Upper lobe of right lung (tissue), 1 donor: Measurements from ENCODE around the gene AK5. TPM values are rescaled to one million over a fixed set of nuclear protein-coding genes. Genes with fewer than 3 reads are reported as not detected.
A peak's percentile ranks its signal among the peaks of the same experiment; 100 is the strongest.
"Not testable (repeated sequence)": the region's sequence is repeated elsewhere in the genome, so short reads cannot be mapped to it uniquely, and the experiment has no call there.

ENCODE experiments used
- ATAC-seq: fragments of 200-7000 bp; cut with Tn5 transposase; one replicate; pipeline ENCODE4 v1.9.1; 2020; ENCODE audit warnings: mild to moderate bottlenecking, moderate library complexity
- DNase-seq: peaks from one replicate; pipeline ENCODE4 v3.0.0-alpha.2; 2020
- H3K27ac ChIP-seq: fragments of 200-600 bp; one replicate; pipeline ENCODE4 v1.8.0; 2022
- H3K27me3 ChIP-seq: fragments of 200-600 bp; one replicate; pipeline ENCODE4 v1.8.0; 2022; ENCODE audit warnings: mild to moderate bottlenecking
- H3K36me3 ChIP-seq: fragments of 200-600 bp; one replicate; pipeline ENCODE4 v1.8.0; 2022
- H3K4me1 ChIP-seq: fragments of 200-600 bp; one replicate; pipeline ENCODE4 v1.8.0; 2022
- H3K4me3 ChIP-seq: fragments of 200-600 bp; one replicate; pipeline ENCODE4 v1.8.0; 2022; ENCODE audit warnings: mild to moderate bottlenecking
- H3K9me3 ChIP-seq: fragments of 200-600 bp; one replicate; pipeline ENCODE4 v1.8.0; 2022
- CTCF ChIP-seq: fragments of 200-600 bp; IDR thresholded peaks from one replicate; pipeline ENCODE4 v1.8.0; 2022; ENCODE audit warnings: antibody characterized with exemption
- intact Hi-C: fragments of 100-400 bp; cut with DNase I; formaldehyde crosslinking; loops from one replicate; pipeline ENCODE4 v1.11.0; 2022
- total RNA-seq: library from RNA; stranded (reverse); fragmentation: NEBNext Ultra II Directional; extraction: Animal tissue kit (Norgen Biotek cat#: 25700); gene quantifications from one replicate; pipeline ENCODE4 v1.2.1, GENCODE V29; 2021
- donor health status: DM: no; HTN: yes; CAD: no; lungs with severe emphysema.

AK5 gene
- total RNA-seq, 1 donor from 2014 or later = not detected

DNA sequence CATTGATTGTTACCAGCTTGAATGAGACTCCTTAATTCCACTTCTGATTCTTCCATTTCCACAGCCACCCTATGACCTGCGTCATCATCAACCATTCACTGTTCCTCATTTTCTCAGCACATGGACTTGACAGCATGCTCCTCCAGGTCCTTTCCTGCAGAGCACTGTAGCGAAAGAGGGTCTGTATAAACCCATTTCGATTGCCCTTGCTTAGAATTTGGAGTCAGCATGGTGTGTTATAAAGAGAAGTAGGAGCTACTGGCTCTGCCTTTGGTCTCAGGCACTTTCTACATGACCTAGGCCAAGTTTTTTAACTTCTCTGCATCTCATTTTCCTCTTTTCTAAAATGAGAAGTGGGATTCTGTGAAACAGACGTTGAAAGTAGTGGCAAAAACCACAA is 133.8 kb downstream of the AK5 start:
- DNase-seq (no peak), ATAC-seq (peak; percentile 53)
- H3K36me3 ChIP-seq = no peaks in the 10 kb centered on the region
- H3K9me3 ChIP-seq = no peaks in the 10 kb centered on the region
- H3K4me1 ChIP-seq = no peaks in the 10 kb centered on the region
- no peak overlapping the region for H3K4me3 ChIP-seq
- no peak overlapping the region for H3K27ac ChIP-seq
- H3K27me3 ChIP-seq = no peaks in the 10 kb centered on the region
- intact Hi-C loops = no loop called here
- TF ChIP-seq CTCF = no peak

DNA sequence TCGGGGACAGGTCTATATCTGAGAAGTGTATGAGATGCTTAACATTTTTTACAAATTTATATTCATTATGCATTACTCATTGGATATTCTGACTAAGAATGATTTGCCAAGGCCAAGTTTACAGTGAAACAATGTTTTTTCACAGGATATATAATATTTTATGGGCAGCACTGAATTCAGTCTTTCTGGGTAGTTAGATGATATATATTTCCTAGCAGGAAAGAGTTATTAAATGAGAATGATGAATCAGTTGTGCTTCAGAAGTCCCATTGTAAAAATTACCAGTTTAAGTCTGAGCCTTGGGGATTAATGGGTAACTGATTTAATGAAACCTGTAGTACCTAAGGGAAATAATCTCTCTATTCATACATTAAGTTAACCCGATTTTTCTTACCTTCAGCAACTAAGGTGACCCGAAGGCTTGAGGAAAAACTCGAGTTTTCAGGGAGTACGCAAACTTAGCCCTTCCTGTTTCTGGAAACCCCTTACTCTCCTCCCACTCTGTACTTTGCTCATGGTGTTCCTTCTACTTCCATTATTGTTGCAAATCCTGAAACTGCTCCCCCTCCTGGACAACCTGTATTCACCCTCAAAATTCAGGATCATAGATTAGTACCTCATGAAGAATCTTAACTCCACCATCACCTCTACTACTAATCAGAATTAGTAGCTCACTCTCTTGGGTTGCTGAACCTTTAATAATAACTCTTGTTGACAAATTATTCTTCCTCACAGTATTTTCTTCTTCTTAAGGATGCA is 135.1 kb downstream of the AK5 start:
- no peak overlapping the region for H3K27ac ChIP-seq
- H3K27me3 ChIP-seq = no peaks in the 10 kb centered on the region
- DNase-seq (no peak), ATAC-seq (no peak)
- H3K4me3 ChIP-seq = no peak overlapping the region
- no peaks in the 10 kb centered on the region for H3K36me3 ChIP-seq
- no peaks in the 10 kb centered on the region for H3K4me1 ChIP-seq
- no peaks in the 10 kb centered on the region for H3K9me3 ChIP-seq
- peak; percentile 33 for TF ChIP-seq CTCF
- intact Hi-C loops = no loop called here

GRCh38 chr1:77418055-77418454 is 136.2 kb downstream of the AK5 start:
- H3K27ac ChIP-seq, H3K36me3 ChIP-seq, ATAC-seq, H3K9me3 ChIP-seq, DNase-seq, H3K4me1 ChIP-seq, H3K4me3 ChIP-seq, intact Hi-C loops, H3K27me3 ChIP-seq: not testable (repeated sequence)

DNA sequence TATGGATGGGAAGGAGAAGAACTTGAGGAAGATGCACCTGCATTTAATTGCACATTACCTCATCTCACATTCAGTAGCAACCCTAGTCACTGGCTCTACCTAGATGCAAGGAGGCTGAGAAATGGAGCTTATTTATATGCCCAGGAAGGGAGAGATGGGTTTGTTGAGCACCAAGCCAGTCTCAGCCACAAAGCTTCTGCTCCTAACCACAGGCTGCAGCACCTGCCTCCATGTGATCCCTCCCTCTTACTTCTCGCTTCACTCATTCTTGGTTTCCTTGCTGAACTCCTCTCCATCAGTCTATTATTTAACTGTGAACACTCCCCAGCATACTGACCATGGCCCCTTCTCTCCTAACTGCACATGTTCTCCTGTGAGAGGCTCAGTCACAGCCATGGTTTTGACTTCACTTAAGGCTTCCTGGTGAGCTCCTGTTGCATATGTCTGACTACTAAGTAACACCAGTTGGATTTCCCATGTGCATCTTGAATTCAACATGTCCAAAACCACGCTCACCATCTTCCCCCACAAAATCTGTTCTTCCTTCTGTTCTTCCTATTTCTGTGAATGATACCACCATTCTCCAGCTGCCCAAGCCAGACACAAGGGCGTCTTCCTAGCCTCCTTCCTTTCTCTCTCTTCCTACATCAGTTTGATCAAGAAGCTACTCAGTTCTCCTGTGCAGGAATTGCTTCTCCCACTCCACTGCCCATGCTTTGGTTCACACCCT is 139.8 kb downstream of the AK5 start:
- no peaks in the 10 kb centered on the region for H3K36me3 ChIP-seq
- ATAC-seq (no peak), DNase-seq (no peak)
- no peak overlapping the region for H3K4me3 ChIP-seq
- no peaks in the 10 kb centered on the region for H3K27me3 ChIP-seq
- H3K4me1 ChIP-seq = no peaks in the 10 kb centered on the region
- intact Hi-C loops = no loop called here
- H3K27ac ChIP-seq = no peak overlapping the region
- no peaks in the 10 kb centered on the region for H3K9me3 ChIP-seq
- TF ChIP-seq CTCF = no peak

DNA sequence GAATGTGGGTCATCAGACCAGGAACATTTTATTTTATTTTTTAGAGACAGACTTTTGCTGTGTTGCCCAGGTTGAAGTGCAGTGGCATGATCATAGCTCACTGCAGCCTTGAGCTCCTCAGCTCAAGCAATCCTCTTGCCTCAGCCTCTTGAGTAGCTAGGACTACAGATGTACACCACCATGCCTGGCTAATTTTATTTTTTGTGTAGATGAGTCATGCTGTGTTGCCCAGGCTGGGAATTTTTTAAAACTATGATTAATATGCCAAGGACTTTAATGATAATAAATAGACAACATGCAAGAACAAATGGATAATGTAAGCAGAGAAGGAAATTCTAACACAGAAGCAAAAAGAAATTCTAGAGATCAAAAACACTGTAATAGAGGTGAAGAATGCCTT is 142.4 kb downstream of the AK5 start:
- no peaks in the 10 kb centered on the region for H3K27me3 ChIP-seq
- H3K9me3 ChIP-seq = no peaks in the 10 kb centered on the region
- no peak overlapping the region for H3K27ac ChIP-seq
- TF ChIP-seq CTCF = no peak
- H3K4me3 ChIP-seq = no peak overlapping the region
- no peaks in the 10 kb centered on the region for H3K36me3 ChIP-seq
- DNase-seq (no peak), ATAC-seq (no peak)
- intact Hi-C loops = no loop called here
- H3K4me1 ChIP-seq = no peaks in the 10 kb centered on the region

DNA sequence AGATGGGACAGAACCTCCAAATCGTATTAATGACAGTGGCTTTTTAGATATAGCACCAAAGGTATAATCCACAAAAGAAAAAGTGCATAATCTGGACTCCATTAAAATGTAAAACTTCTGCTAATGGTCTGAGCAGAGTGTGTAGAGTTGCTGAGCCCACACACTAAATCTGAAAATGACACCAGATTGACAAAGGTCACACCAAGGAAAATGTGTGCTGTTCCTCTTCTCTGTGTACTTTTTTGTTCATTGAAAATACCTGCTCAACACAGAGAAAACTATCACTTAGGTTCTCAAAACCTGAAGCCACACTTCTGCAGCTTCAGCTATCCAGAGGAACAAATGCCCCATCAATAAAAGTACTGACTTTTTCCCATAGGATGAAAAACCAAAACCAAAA is 146.2 kb downstream of the AK5 start:
- intact Hi-C loops = no loop called here
- TF ChIP-seq CTCF = no peak
- H3K4me1 ChIP-seq = no peaks in the 10 kb centered on the region
- no peaks in the 10 kb centered on the region for H3K36me3 ChIP-seq
- H3K4me3 ChIP-seq = no peak overlapping the region
- H3K9me3 ChIP-seq = no peaks in the 10 kb centered on the region
- DNase-seq = no peak
- no peak for ATAC-seq
- no peak overlapping the region for H3K27ac ChIP-seq
- H3K27me3 ChIP-seq = no peaks in the 10 kb centered on the region
